Activated gamma-delta T cell treated with Interleukin-2 at 50 U/mL for 16 hours (primary cell): ENCODE measurements around the gene LONRF2.
"Not testable (repeated sequence)": the region's sequence is repeated elsewhere in the genome, so short reads cannot be mapped to it uniquely, and the experiment has no call there.

Source experiments
- DNase-seq: peaks from one replicate; pipeline ENCODE4 v3.0.0-alpha.2; 2020

The LONRF2 gene

GRCh38 chr2:100250645-100251044, 71.7 kb downstream of the LONRF2 start:
- no peak for DNase-seq

GRCh38 chr2:100248971-100249370, 73.3 kb downstream of the LONRF2 start:
- no peak for DNase-seq

GRCh38 chr2:100248556-100248955, 73.7 kb downstream of the LONRF2 start:
- DNase-seq: not testable (repeated sequence)

- DNase-seq: no peak
These were observed 74.3 kb downstream of the LONRF2 start for GRCh38 chr2:100248044-100248330.

- no peak for DNase-seq
These were observed 74.9 kb downstream of the LONRF2 start for GRCh38 chr2:100247256-100248043.

- no peak for DNase-seq
These were observed 75.8 kb downstream of the LONRF2 start for GRCh38 chr2:100246163-100247145.

GRCh38 chr2:100245681-100246080, 76.6 kb downstream of the LONRF2 start:
- DNase-seq: no peak

GRCh38 chr2:100244881-100245605, 77.3 kb downstream of the LONRF2 start:
- DNase-seq: no peak

GRCh38 chr2:100243631-100244030, 78.7 kb downstream of the LONRF2 start:
- DNase-seq: no peak

- peak; percentile 39 for DNase-seq
These were observed 79.2 kb downstream of the LONRF2 start for GRCh38 chr2:100242891-100243619.

GRCh38 chr2:100242476-100242875, 79.8 kb downstream of the LONRF2 start:
- DNase-seq: no peak

- DNase-seq: no peak
These were observed 81.1 kb downstream of the LONRF2 start for GRCh38 chr2:100241236-100241635.

GRCh38 chr2:100240386-100240785, 81.9 kb downstream of the LONRF2 start:
- DNase-seq: no peak

GRCh38 chr2:100239486-100240210, 82.7 kb downstream of the LONRF2 start:
- no peak for DNase-seq

- no peak for DNase-seq
These were observed 83.8 kb downstream of the LONRF2 start for GRCh38 chr2:100238471-100238870.

GRCh38 chr2:100237770-100238169, 84.5 kb downstream of the LONRF2 start:
- DNase-seq: no peak

GRCh38 chr2:100237163-100237562, 85.1 kb downstream of the LONRF2 start:
- DNase-seq: no peak

GRCh38 chr2:100236166-100236565, 86.1 kb downstream of the LONRF2 start:
- DNase-seq: no peak

GRCh38 chr2:100235581-100235980, 86.7 kb downstream of the LONRF2 start:
- no peak for DNase-seq

- DNase-seq: peak; percentile 56
These were observed 87.2 kb downstream of the LONRF2 start for GRCh38 chr2:100235098-100235497.

GRCh38 chr2:100234141-100234540, 88.2 kb downstream of the LONRF2 start:
- no peak for DNase-seq

GRCh38 chr2:100233061-100233460, 89.2 kb downstream of the LONRF2 start:
- DNase-seq: no peak
